ENCODE results near the gene CTU1. TPM values are rescaled to one million over a fixed set of nuclear protein-coding genes. Genes with fewer than 3 reads are reported as not detected.
"Not testable (repeated sequence)": the region's sequence is repeated elsewhere in the genome, so short reads cannot be mapped to it uniquely, and the experiment has no call there.

CTU1 gene
- total RNA-seq, 1 donor from 2014 or later, result 7.8 TPM

- H3K4me1 Mint-ChIP-seq, result peaks cover 5% of the 10 kb centered on the region
- no peaks in the 10 kb centered on the region for H3K36me3 Mint-ChIP-seq (ENCODE audit: low read depth)
- intact Hi-C loops (cut with micrococcal nuclease), result no loop called here
- TF ChIP-seq CTCF (IDR thresholded peaks at IDR 0.05), result no peak
- DNase-seq (no peak), ATAC-seq (ENCODE audit: low read depth) (no peak)
- H3K27ac Mint-ChIP-seq, result no peak overlapping the region
- ChIA-PET CTCF (no interaction called here), POLR2A (no interaction called here)
- no peaks in the 10 kb centered on the region for H3K9me3 Mint-ChIP-seq
- H3K4me3 Mint-ChIP-seq, result no peak overlapping the region
- H3K27me3 Mint-ChIP-seq, result peaks cover 39% of the 10 kb centered on the region
Measured at GRCh38 chr19:51147663-51148062, 39.5 kb upstream of the CTU1 start.

GRCh38 chr19:51146751-51147150, 38.5 kb upstream of the CTU1 start:
- intact Hi-C loops (cut with micrococcal nuclease), result no loop called here
- Mint-ChIP-seq H3K4me3 (no peak overlapping the region), H3K9me3 (no peaks in the 10 kb centered on the region), H3K27ac (no peak overlapping the region), H3K27me3 (peaks cover 39% of the 10 kb centered on the region), H3K4me1 (peaks cover 5% of the 10 kb centered on the region), H3K36me3 (ENCODE audit: low read depth) (no peaks in the 10 kb centered on the region)
- ATAC-seq (ENCODE audit: low read depth) (no peak), DNase-seq (no peak)
- ChIA-PET CTCF (no interaction called here), POLR2A (no interaction called here)
- TF ChIP-seq CTCF (IDR thresholded peaks at IDR 0.05), result no peak

- no peak for ATAC-seq (ENCODE audit: low read depth)
- Mint-ChIP-seq H3K27ac (no peak overlapping the region), H3K27me3 (peaks cover 36% of the 10 kb centered on the region), H3K9me3 (no peaks in the 10 kb centered on the region), H3K36me3 (ENCODE audit: low read depth) (no peaks in the 10 kb centered on the region), H3K4me1 (peaks cover 5% of the 10 kb centered on the region), H3K4me3 (no peak overlapping the region)
- ChIA-PET POLR2A (no interaction called here), CTCF (no interaction called here)
- intact Hi-C loops (cut with micrococcal nuclease), result no loop called here
- DNase-seq, result no peak
- TF ChIP-seq CTCF (IDR thresholded peaks at IDR 0.05), result no peak
Measured at GRCh38 chr19:51145916-51146493, 37.8 kb upstream of the CTU1 start.

- CTCF ChIA-PET, result no interaction called here
- peaks cover 14% of the 10 kb centered on the region for H3K4me1 Mint-ChIP-seq
- no peak for DNase-seq
- no peak for ATAC-seq (ENCODE audit: low read depth)
- H3K27me3 Mint-ChIP-seq, result peaks cover 33% of the 10 kb centered on the region
- no peak for TF ChIP-seq CTCF (IDR thresholded peaks at IDR 0.05)
- no peaks in the 10 kb centered on the region for H3K9me3 Mint-ChIP-seq
- H3K27ac Mint-ChIP-seq, result no peak overlapping the region
- no peak overlapping the region for H3K4me3 Mint-ChIP-seq
- no peaks in the 10 kb centered on the region for H3K36me3 Mint-ChIP-seq (ENCODE audit: low read depth)
- POLR2A ChIA-PET, result no interaction called here
- intact Hi-C loops (cut with micrococcal nuclease), result no loop called here
Measured at GRCh38 chr19:51144482-51145045, 36.4 kb upstream of the CTU1 start.

- no peak for TF ChIP-seq CTCF (IDR thresholded peaks at IDR 0.05)
- H3K9me3 Mint-ChIP-seq, result no peaks in the 10 kb centered on the region
- DNase-seq, result no peak
- H3K4me3 Mint-ChIP-seq, result no peak overlapping the region
- H3K4me1 Mint-ChIP-seq, result peaks cover 19% of the 10 kb centered on the region
- no peak for ATAC-seq (ENCODE audit: low read depth)
- no peaks in the 10 kb centered on the region for H3K36me3 Mint-ChIP-seq (ENCODE audit: low read depth)
- CTCF ChIA-PET, result no interaction called here
- POLR2A ChIA-PET, result no interaction called here
- intact Hi-C loops (cut with micrococcal nuclease), result no loop called here
- H3K27ac Mint-ChIP-seq, result no peak overlapping the region
- H3K27me3 Mint-ChIP-seq, result peaks cover 37% of the 10 kb centered on the region
Measured at GRCh38 chr19:51143486-51143885, 35.3 kb upstream of the CTU1 start.

GRCh38 chr19:51142809-51143475, 34.7 kb upstream of the CTU1 start:
- intact Hi-C loops (cut with micrococcal nuclease); H3K9me3 Mint-ChIP-seq; DNase-seq; H3K36me3 Mint-ChIP-seq (ENCODE audit: low read depth); H3K27ac Mint-ChIP-seq; ATAC-seq (ENCODE audit: low read depth); CTCF ChIA-PET; H3K4me3 Mint-ChIP-seq; POLR2A ChIA-PET: not testable (repeated sequence)
- Mint-ChIP-seq H3K4me1 (peaks cover 19% of the 10 kb centered on the region), H3K27me3 (peaks cover 37% of the 10 kb centered on the region)
